Measurements from ENCODE around the gene ETV2. TPM values are rescaled to one million over a fixed set of nuclear protein-coding genes. Genes with fewer than 3 reads are reported as not detected.

ETV2 gene
- total RNA-seq, 1 experiment from 2014 or later: 0.75 TPM

GRCh38 chr19:35693422-35693821 lies 51.9 kb downstream of the ETV2 start:
- H3K4me2 ChIP-seq (ENCODE audit: low read depth, low read length, poor library complexity, severe bottlenecking): no peak overlapping the region
- H3K9ac ChIP-seq (ENCODE audit: low read length): no peak overlapping the region
- no peaks in the 10 kb centered on the region for H3K27me3 ChIP-seq (ENCODE audit: low read length)
- H3K9me2 ChIP-seq (replicated peaks; ENCODE audit: insufficient read depth, low read length): no peaks in the 10 kb centered on the region
- no peak overlapping the region for H3K4me3 ChIP-seq (ENCODE audit: low read length)
- DNase-seq: no peak
- no peaks in the 10 kb centered on the region for H3K79me2 ChIP-seq (ENCODE audit: low read length)
- no peaks in the 10 kb centered on the region for H4K20me1 ChIP-seq (ENCODE audit: insufficient read depth, low read depth, low read length)
- no peak overlapping the region for H2AFZ ChIP-seq (ENCODE audit: low read length)
- H3K36me3 ChIP-seq (ENCODE audit: insufficient read depth, low read length): no peaks in the 10 kb centered on the region
- no peaks in the 10 kb centered on the region for H3K9me3 ChIP-seq (ENCODE audit: low read length)
- H3K27ac ChIP-seq (ENCODE audit: low read length): no peak overlapping the region
- no peaks in the 10 kb centered on the region for H3K4me1 ChIP-seq (ENCODE audit: low read length)

DNA sequence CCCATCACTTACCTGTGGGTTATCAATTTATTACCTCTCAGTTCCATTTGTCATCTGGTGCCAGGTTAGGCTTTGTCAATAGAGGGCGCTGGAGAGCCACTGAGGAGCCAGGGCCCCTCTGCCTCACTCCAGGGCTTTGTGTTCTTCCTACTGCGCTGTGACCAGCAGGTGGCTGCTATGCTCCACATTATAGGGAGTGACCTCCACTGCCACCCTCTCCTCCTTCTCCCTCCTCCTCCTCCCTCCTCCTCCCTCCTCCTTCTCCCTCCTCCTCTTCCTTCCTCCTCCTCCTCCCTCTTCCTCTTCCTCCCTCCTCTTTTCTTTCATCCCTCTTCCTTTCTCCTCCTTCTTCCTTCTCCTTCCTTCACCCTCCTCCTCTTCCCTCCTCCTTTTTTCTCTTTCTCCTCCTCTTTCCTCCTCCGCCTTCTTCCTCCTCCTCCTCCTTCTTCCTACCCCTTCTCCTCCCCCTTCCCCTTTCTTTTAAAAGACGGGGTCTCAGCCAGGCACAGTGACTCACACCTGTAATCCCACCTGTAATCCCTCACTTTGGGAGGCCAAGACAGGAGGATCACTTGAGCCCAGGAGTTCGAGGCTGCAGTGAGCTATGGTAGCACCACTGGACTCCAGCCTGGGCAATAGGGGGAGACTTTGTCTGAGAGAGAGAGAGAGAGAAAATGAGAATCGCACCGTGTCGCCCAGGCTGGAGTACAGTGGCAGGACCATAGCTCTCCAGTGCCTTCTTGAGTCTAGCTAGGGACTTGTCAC lies 52.5 kb downstream of the ETV2 start:
- Histone ChIP-seq H3K27me3 (ENCODE audit: low read length) (no peaks in the 10 kb centered on the region), H3K9me3 (ENCODE audit: low read length) (no peaks in the 10 kb centered on the region), H3K4me1 (ENCODE audit: low read length) (no peaks in the 10 kb centered on the region), H3K36me3 (ENCODE audit: insufficient read depth, low read length) (no peaks in the 10 kb centered on the region), H3K4me3 (ENCODE audit: low read length) (no peak overlapping the region), H4K20me1 (ENCODE audit: insufficient read depth, low read depth, low read length) (no peaks in the 10 kb centered on the region), H3K4me2 (ENCODE audit: low read depth, low read length, poor library complexity, severe bottlenecking) (no peak overlapping the region), H3K27ac (ENCODE audit: low read length) (no peak overlapping the region), H3K9ac (ENCODE audit: low read length) (no peak overlapping the region), H3K9me2 (replicated peaks; ENCODE audit: insufficient read depth, low read length) (no peaks in the 10 kb centered on the region), H2AFZ (ENCODE audit: low read length) (no peak overlapping the region), H3K79me2 (ENCODE audit: low read length) (no peaks in the 10 kb centered on the region)
- DNase-seq: peak; percentile 96

Other genes starting within 250 kb of the ETV2 start
- not detected in 2 replicates for gene FFAR2, start 193.5 kb upstream of the ETV2 start, total RNA-seq (2014; rRNA removed; shearing (Covaris generic); ENCODE audit: low replicate concordance)
- gene KRTDAP, start 151.3 kb upstream of the ETV2 start, total RNA-seq (2014; rRNA removed; shearing (Covaris generic); ENCODE audit: low replicate concordance): not detected in 2 replicates
- 5.0 and 9.3 TPM in 2 replicates for gene DMKN, start 128.1 kb upstream of the ETV2 start, total RNA-seq (2014; rRNA removed; shearing (Covaris generic); ENCODE audit: low replicate concordance)
- gene SBSN, start 113.4 kb upstream of the ETV2 start, total RNA-seq (2014; rRNA removed; shearing (Covaris generic); ENCODE audit: low replicate concordance): 0.25 TPM in 1 of 2 replicates, not detected in the other
- not detected in 2 replicates for gene GAPDHS, start 108.3 kb upstream of the ETV2 start, total RNA-seq (2014; rRNA removed; shearing (Covaris generic); ENCODE audit: low replicate concordance)
- gene TMEM147, start 96.1 kb upstream of the ETV2 start, total RNA-seq (2014; rRNA removed; shearing (Covaris generic); ENCODE audit: low replicate concordance): 125 and 126 TPM in 2 replicates
- gene ATP4A, start 78.1 kb upstream of the ETV2 start, total RNA-seq (2014; rRNA removed; shearing (Covaris generic); ENCODE audit: low replicate concordance): 0.37 and 0.40 TPM in 2 replicates
- gene PMIS2, start 55.6 kb upstream of the ETV2 start, total RNA-seq (2014; rRNA removed; shearing (Covaris generic); ENCODE audit: low replicate concordance): not detected in 2 replicates
- 12.5 and 26.2 TPM in 2 replicates for gene HAUS5, start 29.0 kb upstream of the ETV2 start, total RNA-seq (2014; rRNA removed; shearing (Covaris generic); ENCODE audit: low replicate concordance)
- 36.9 and 82.1 TPM in 2 replicates for gene RBM42, start 12.7 kb upstream of the ETV2 start, total RNA-seq (2014; rRNA removed; shearing (Covaris generic); ENCODE audit: low replicate concordance)
- gene COX6B1, start 6.6 kb downstream of the ETV2 start, total RNA-seq (2014; rRNA removed; shearing (Covaris generic); ENCODE audit: low replicate concordance): 445 and 611 TPM in 2 replicates
- gene UPK1A, start 24.8 kb downstream of the ETV2 start, total RNA-seq (2014; rRNA removed; shearing (Covaris generic); ENCODE audit: low replicate concordance): not detected in 2 replicates
- gene ZBTB32, start 62.8 kb downstream of the ETV2 start, total RNA-seq (2014; rRNA removed; shearing (Covaris generic); ENCODE audit: low replicate concordance): not detected in 2 replicates
- 15.3 and 21.4 TPM in 2 replicates for gene KMT2B, start 76.3 kb downstream of the ETV2 start, total RNA-seq (2014; rRNA removed; shearing (Covaris generic); ENCODE audit: low replicate concordance)
- 1.5 and 15.2 TPM in 2 replicates for gene IGFLR1, start 100.7 kb downstream of the ETV2 start, total RNA-seq (2014; rRNA removed; shearing (Covaris generic); ENCODE audit: low replicate concordance)
- 31.7 and 50.4 TPM in 2 replicates for gene U2AF1L4, start 103.7 kb downstream of the ETV2 start, total RNA-seq (2014; rRNA removed; shearing (Covaris generic); ENCODE audit: low replicate concordance)
- 47.7 and 112 TPM in 2 replicates for gene PSENEN, start 103.9 kb downstream of the ETV2 start, total RNA-seq (2014; rRNA removed; shearing (Covaris generic); ENCODE audit: low replicate concordance)
- 5.9 and 12.4 TPM in 2 replicates for gene LIN37, start 106.8 kb downstream of the ETV2 start, total RNA-seq (2014; rRNA removed; shearing (Covaris generic); ENCODE audit: low replicate concordance)
- gene HSPB6, start 115.3 kb downstream of the ETV2 start, total RNA-seq (2014; rRNA removed; shearing (Covaris generic); ENCODE audit: low replicate concordance): 0.18 and 1.5 TPM in 2 replicates
- 16.6 and 17.5 TPM in 2 replicates for gene PROSER3, start 116.4 kb downstream of the ETV2 start, total RNA-seq (2014; rRNA removed; shearing (Covaris generic); ENCODE audit: low replicate concordance)
- gene ARHGAP33, start 133.8 kb downstream of the ETV2 start, total RNA-seq (2014; rRNA removed; shearing (Covaris generic); ENCODE audit: low replicate concordance): 5.8 and 12.3 TPM in 2 replicates
- not detected in 2 replicates for gene PRODH2, start 171.1 kb downstream of the ETV2 start, total RNA-seq (2014; rRNA removed; shearing (Covaris generic); ENCODE audit: low replicate concordance)
- not detected in 2 replicates for gene NPHS1, start 210.8 kb downstream of the ETV2 start, total RNA-seq (2014; rRNA removed; shearing (Covaris generic); ENCODE audit: low replicate concordance)
- 0.07 TPM in 1 of 2 replicates, not detected in the other for gene KIRREL2, start 215.2 kb downstream of the ETV2 start, total RNA-seq (2014; rRNA removed; shearing (Covaris generic); ENCODE audit: low replicate concordance)
- gene APLP1, start 226.8 kb downstream of the ETV2 start, total RNA-seq (2014; rRNA removed; shearing (Covaris generic); ENCODE audit: low replicate concordance): 9.9 and 23.8 TPM in 2 replicates